ENCODE data around the gene NKAIN2.

NKAIN2 gene

GRCh38 chr6:124073021-124073420, 269.4 kb downstream of the NKAIN2 start:
- ATAC-seq (no peak), DNase-seq (no peak)
- H3K4me3 Mint-ChIP-seq: no peak overlapping the region
- no peaks in the 10 kb centered on the region for H3K4me1 Mint-ChIP-seq
- no peaks in the 10 kb centered on the region for H3K36me3 Mint-ChIP-seq (ENCODE audit: low read depth)
- H3K27me3 Mint-ChIP-seq: no peaks in the 10 kb centered on the region
- H3K9me3 Mint-ChIP-seq: peaks cover 9% of the 10 kb centered on the region
- no peak overlapping the region for H3K27ac Mint-ChIP-seq

DNA sequence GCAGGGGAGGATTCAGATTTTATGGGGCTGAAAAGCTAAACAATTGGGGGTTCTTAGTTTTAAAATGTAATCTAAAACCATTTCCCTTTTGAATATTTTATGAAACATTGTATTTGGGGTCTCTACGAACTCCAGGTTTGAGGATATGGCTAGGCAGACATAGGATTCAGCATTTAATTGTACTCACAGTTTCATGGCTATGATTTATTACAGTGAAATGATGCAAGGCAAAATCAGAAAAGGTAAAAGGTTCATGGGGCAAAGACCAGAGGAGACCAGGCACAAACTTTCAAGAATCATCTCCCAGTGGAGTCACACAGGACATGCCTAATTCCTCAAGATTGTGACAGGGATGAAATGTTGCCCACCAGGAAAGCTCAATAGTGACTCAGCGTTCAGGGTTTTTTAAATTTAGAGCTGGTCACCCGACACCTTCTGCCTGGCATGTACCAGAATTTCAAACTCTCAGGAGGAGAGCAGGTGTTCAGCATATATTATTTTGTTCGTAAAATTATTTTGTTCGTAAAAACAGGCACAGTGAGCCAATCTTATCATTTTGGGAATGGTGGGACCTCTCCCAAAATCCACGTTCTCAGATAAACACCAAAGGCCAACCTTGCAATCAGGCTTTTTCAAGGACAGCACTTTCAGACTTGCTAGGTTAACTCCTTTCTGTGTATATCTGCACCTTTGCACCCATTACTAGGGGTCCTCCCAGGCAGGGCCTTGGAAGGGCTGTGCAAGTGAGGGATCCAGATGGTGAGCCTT, 270.3 kb downstream of the NKAIN2 start:
- H3K36me3 Mint-ChIP-seq (ENCODE audit: low read depth): no peaks in the 10 kb centered on the region

GRCh38 chr6:124074606-124075005, 270.9 kb downstream of the NKAIN2 start:
- no peak for DNase-seq
- H3K27me3 Mint-ChIP-seq: no peaks in the 10 kb centered on the region
- H3K4me3 Mint-ChIP-seq: no peak overlapping the region
- no peak for ATAC-seq
- H3K36me3 Mint-ChIP-seq (ENCODE audit: low read depth): no peaks in the 10 kb centered on the region
- no peaks in the 10 kb centered on the region for H3K4me1 Mint-ChIP-seq
- H3K27ac Mint-ChIP-seq: no peak overlapping the region
- H3K9me3 Mint-ChIP-seq: peaks cover 9% of the 10 kb centered on the region

More for the DNA sequence above, 270.3 kb downstream of the NKAIN2 start:
- Mint-ChIP-seq H3K4me3 (no peak overlapping the region), H3K27ac (no peak overlapping the region), H3K9me3 (peaks cover 9% of the 10 kb centered on the region), H3K4me1 (no peaks in the 10 kb centered on the region), H3K27me3 (no peaks in the 10 kb centered on the region)
- ATAC-seq (no peak), DNase-seq (no peak)

- H3K27me3 Mint-ChIP-seq: no peaks in the 10 kb centered on the region
- no peaks in the 10 kb centered on the region for H3K36me3 Mint-ChIP-seq (ENCODE audit: low read depth)
- no peak for DNase-seq
- H3K4me1 Mint-ChIP-seq: no peaks in the 10 kb centered on the region
- no peak for ATAC-seq
- peaks cover 6% of the 10 kb centered on the region for H3K9me3 Mint-ChIP-seq
- H3K4me3 Mint-ChIP-seq: no peak overlapping the region
- H3K27ac Mint-ChIP-seq: no peak overlapping the region
Observed at GRCh38 chr6:124076336-124077048, 272.8 kb downstream of the NKAIN2 start.

GRCh38 chr6:124078169-124078568, 274.5 kb downstream of the NKAIN2 start:
- Mint-ChIP-seq H3K4me3 (no peak overlapping the region), H3K4me1 (no peaks in the 10 kb centered on the region), H3K36me3 (ENCODE audit: low read depth) (no peaks in the 10 kb centered on the region), H3K27ac (no peak overlapping the region), H3K27me3 (no peaks in the 10 kb centered on the region), H3K9me3 (no peaks in the 10 kb centered on the region)
- no peak for ATAC-seq
- no peak for DNase-seq

DNA sequence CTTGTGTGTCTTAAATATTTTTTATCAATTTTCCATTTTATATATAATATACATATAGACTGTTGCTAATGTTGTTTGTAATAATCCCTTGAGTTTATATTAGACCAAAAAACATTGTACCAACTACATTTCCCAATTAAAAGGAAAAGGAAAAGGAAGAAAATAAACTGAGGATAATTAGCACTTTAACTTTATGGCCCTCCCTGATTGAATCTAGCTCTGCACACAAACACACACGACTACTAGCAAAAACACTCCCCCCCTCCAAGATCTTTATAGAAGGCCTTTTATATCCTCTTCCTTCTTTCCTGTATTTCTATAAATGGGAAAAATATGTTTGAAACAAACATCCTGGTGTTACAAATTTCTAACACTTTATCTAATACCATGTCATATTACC, 276.8 kb downstream of the NKAIN2 start:
- no peak overlapping the region for H3K4me3 Mint-ChIP-seq
- H3K27me3 Mint-ChIP-seq: no peaks in the 10 kb centered on the region
- H3K4me1 Mint-ChIP-seq: no peaks in the 10 kb centered on the region
- no peak for ATAC-seq
- H3K36me3 Mint-ChIP-seq (ENCODE audit: low read depth): no peaks in the 10 kb centered on the region
- H3K27ac Mint-ChIP-seq: no peak overlapping the region
- DNase-seq: no peak
- H3K9me3 Mint-ChIP-seq: no peaks in the 10 kb centered on the region

- H3K4me1 Mint-ChIP-seq: no peaks in the 10 kb centered on the region
- no peaks in the 10 kb centered on the region for H3K36me3 Mint-ChIP-seq (ENCODE audit: low read depth)
- ATAC-seq (no peak), DNase-seq (no peak)
- no peaks in the 10 kb centered on the region for H3K27me3 Mint-ChIP-seq
- no peak overlapping the region for H3K4me3 Mint-ChIP-seq
- H3K27ac Mint-ChIP-seq: no peak overlapping the region
- H3K9me3 Mint-ChIP-seq: no peaks in the 10 kb centered on the region
Observed at GRCh38 chr6:124090491-124090890, 286.8 kb downstream of the NKAIN2 start.

GRCh38 chr6:124099520-124099919, 295.9 kb downstream of the NKAIN2 start:
- no peaks in the 10 kb centered on the region for H3K36me3 Mint-ChIP-seq (ENCODE audit: low read depth)
- H3K27me3 Mint-ChIP-seq: no peaks in the 10 kb centered on the region
- no peaks in the 10 kb centered on the region for H3K4me1 Mint-ChIP-seq
- no peak overlapping the region for H3K4me3 Mint-ChIP-seq
- ATAC-seq (no peak), DNase-seq (no peak)
- no peaks in the 10 kb centered on the region for H3K9me3 Mint-ChIP-seq
- no peak overlapping the region for H3K27ac Mint-ChIP-seq

DNA sequence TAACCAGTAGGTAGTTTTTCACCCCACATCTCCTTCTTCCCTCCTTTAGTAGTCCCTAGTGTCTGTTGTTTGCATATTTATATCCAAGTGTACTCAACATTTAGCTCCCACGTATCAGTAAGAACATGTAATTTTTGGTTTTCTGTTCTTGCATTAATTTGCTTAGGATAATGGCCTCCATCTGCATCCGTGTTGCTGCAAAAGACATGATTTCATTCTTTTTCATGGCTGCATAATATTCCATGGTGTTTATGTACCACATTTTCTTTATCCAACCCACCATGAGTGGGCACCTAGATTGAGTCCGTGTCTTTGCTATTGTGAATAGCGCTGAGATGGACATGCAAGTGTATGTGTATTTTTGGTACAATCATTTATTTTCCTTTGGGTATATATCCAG, 306.8 kb downstream of the NKAIN2 start:
- Mint-ChIP-seq H3K27me3 (no peaks in the 10 kb centered on the region), H3K36me3 (ENCODE audit: low read depth) (no peaks in the 10 kb centered on the region), H3K9me3 (peaks cover 30% of the 10 kb centered on the region), H3K4me1 (no peaks in the 10 kb centered on the region), H3K27ac (no peak overlapping the region), H3K4me3 (no peak overlapping the region)
- no peak for ATAC-seq
- no peak for DNase-seq

DNA sequence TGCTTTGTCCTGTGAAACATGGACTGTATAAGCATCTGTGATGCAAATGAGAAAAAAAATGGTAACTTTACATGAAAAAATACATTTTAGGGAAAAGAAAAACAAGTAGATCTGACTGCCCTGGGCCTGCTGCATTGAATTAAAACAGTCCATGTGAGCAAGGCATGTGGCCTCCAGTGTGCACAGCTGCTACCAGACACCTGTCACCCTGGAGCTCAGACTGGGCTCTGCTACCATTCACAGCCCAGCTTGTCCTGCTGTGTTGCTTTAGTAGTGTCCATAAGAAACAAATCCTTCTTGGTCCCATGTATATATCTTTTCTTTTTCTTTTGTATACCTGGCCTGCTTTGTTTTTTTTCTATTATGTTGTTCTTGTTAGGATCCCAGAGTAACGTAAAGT, 315.9 kb downstream of the NKAIN2 start:
- DNase-seq: no peak
- Mint-ChIP-seq H3K4me3 (no peak overlapping the region), H3K36me3 (ENCODE audit: low read depth) (no peaks in the 10 kb centered on the region), H3K27me3 (no peaks in the 10 kb centered on the region), H3K9me3 (peaks cover 4% of the 10 kb centered on the region), H3K27ac (no peak overlapping the region), H3K4me1 (no peaks in the 10 kb centered on the region)
- ATAC-seq: no peak

DNA sequence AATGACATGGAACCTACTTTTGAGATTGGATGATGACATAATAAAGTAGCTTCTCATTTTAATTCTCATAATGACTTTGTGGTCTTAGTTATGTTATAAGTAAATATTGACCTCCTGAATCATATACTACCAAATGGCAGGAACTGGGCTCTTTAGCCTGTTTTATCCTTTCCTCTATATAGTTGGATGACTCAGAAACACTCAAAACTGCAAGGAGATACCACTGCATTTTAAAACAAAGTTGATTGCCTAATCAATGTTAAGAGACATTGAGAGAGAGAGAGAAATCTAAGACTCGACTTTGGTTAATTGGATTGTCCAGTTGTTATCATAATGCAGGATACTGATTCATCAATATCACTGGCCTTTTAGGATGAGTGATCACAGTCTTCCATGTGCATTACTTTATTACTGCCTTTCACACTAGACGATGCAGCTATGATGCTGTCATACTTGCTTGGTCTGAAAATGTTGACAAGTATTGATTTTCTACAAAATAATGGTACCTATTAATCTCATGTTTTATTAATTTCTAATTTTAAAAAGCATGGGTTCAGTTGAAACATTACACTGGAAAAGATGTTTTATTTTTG, 320.0 kb downstream of the NKAIN2 start:
- Mint-ChIP-seq H3K4me3 (no peak overlapping the region), H3K27me3 (no peaks in the 10 kb centered on the region), H3K9me3 (peaks cover 9% of the 10 kb centered on the region), H3K4me1 (no peaks in the 10 kb centered on the region), H3K27ac (no peak overlapping the region), H3K36me3 (ENCODE audit: low read depth) (no peaks in the 10 kb centered on the region)
- ATAC-seq (no peak), DNase-seq (no peak)

- Mint-ChIP-seq H3K4me3 (no peak overlapping the region), H3K27me3 (no peaks in the 10 kb centered on the region)
Observed at GRCh38 chr6:124131259-124131658, 327.6 kb downstream of the NKAIN2 start.

GRCh38 chr6:124131779-124132178, 328.1 kb downstream of the NKAIN2 start:
- H3K27me3 Mint-ChIP-seq: no peaks in the 10 kb centered on the region
- ATAC-seq: no peak
- no peak for DNase-seq
- no peaks in the 10 kb centered on the region for H3K36me3 Mint-ChIP-seq (ENCODE audit: low read depth)
- H3K4me3 Mint-ChIP-seq: no peak overlapping the region
- no peaks in the 10 kb centered on the region for H3K4me1 Mint-ChIP-seq
- peaks cover 17% of the 10 kb centered on the region for H3K9me3 Mint-ChIP-seq
- H3K27ac Mint-ChIP-seq: no peak overlapping the region

More at GRCh38 chr6:124131259-124131658, 327.6 kb downstream of the NKAIN2 start:
- H3K4me1 Mint-ChIP-seq: no peaks in the 10 kb centered on the region
- peaks cover 17% of the 10 kb centered on the region for H3K9me3 Mint-ChIP-seq
- DNase-seq: no peak
- no peak overlapping the region for H3K27ac Mint-ChIP-seq
- ATAC-seq: no peak
- no peaks in the 10 kb centered on the region for H3K36me3 Mint-ChIP-seq (ENCODE audit: low read depth)

- Mint-ChIP-seq H3K4me3 (no peak overlapping the region), H3K4me1 (no peaks in the 10 kb centered on the region), H3K27ac (no peak overlapping the region), H3K27me3 (no peaks in the 10 kb centered on the region), H3K36me3 (ENCODE audit: low read depth) (no peaks in the 10 kb centered on the region), H3K9me3 (peaks cover 13% of the 10 kb centered on the region)
- ATAC-seq: no peak
- DNase-seq: no peak
Observed at GRCh38 chr6:124132256-124132655, 328.6 kb downstream of the NKAIN2 start.

DNA sequence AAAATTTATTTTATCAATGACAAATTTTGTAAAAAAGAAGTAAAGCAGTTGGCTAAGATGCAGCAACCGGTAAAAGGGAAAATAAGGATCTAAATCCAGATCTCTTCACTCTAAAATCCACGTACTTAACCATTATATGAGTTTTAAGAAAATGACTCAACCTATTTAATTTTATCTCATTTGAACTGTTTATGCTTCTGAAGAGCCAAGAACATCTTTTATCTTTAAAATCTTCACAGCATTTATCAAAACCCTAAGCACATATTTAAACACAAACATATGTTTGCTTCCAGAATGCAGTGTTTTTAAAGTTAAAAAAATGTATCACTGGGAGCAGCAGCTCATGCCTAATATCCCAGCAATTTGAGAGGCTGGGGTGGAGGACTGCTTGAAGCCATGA, 339.2 kb downstream of the NKAIN2 start:
- ATAC-seq (no peak), DNase-seq (no peak)
- Mint-ChIP-seq H3K9me3 (peaks cover 14% of the 10 kb centered on the region), H3K4me3 (no peak overlapping the region), H3K27ac (no peak overlapping the region), H3K27me3 (no peaks in the 10 kb centered on the region), H3K4me1 (no peaks in the 10 kb centered on the region), H3K36me3 (ENCODE audit: low read depth) (no peaks in the 10 kb centered on the region)
